Esophagus muscularis mucosa (tissue), 4 donors: ENCODE results near the gene ELP4. TPM values are rescaled to one million over a fixed set of nuclear protein-coding genes. Genes with fewer than 3 reads are reported as not detected.

Experiments used
- DNase-seq: peaks from one replicate; pipeline ENCODE4 v3.0.0-alpha.2; 2017; ENCODE audit errors: extremely low spot score
- H3K27ac ChIP-seq, 4 donors: fragments of 200-600 bp; sonication (generic); replicated peaks in 1 of 4; 1 replicate in 3 of 4; 2 replicates in 1 of 4; pipeline ENCODE4 v1.5.1; 2016 to 2019; ENCODE audit warnings: mild to moderate bottlenecking in 1 of 4
- H3K27me3 ChIP-seq, 4 donors: fragments of 200-600 bp; sonication (generic); one replicate each; pipeline versions ENCODE4 v1.5.1 to v1.6.0; 2016 to 2019
- H3K36me3 ChIP-seq, 4 donors: fragments of 200-600 bp; sonication (generic); one replicate each; pipeline ENCODE4 v1.5.1; 2016 to 2019
- H3K4me1 ChIP-seq, 4 donors: fragments of 200-600 bp; sonication (generic); one replicate each; pipeline ENCODE4 v1.5.1; 2016 to 2019
- H3K4me3 ChIP-seq, 4 donors: fragments of 200-600 bp; sonication (generic); 1 replicate in 2 of 4; 2 replicates in 2 of 4; pipeline ENCODE4 v1.5.1; 2016 to 2019; ENCODE audit warnings: mild to moderate bottlenecking in 4 of 4, moderate library complexity in 1 of 4
- H3K9me3 ChIP-seq, 4 donors: fragments of 200-600 bp; sonication (generic); 1 replicate in 3 of 4; 2 replicates in 1 of 4; pipeline ENCODE4 v1.5.1; 2016 to 2019
- EP300 ChIP-seq: sonication (generic); formaldehyde crosslinking; IDR thresholded peaks from one replicate; pipeline ENCODE4 v1.6.1; 2017; ENCODE audit warnings: antibody characterized with exemption
- POLR2A ChIP-seq: fragments of 450-650 bp; IDR thresholded peaks from one replicate; pipeline ENCODE4 v1.6.1; 2017; ENCODE audit warnings: antibody characterized with exemption, moderate library complexity, mild to moderate bottlenecking, low read depth
- POLR2AphosphoS5 ChIP-seq, 2 donors: sonication (generic); formaldehyde crosslinking; IDR thresholded peaks; one replicate each; pipeline ENCODE4 v1.6.1; 2017; ENCODE audit warnings: antibody characterized with exemption in 2 of 2
- WGBS: methylation state at CpG from one replicate; pipeline ENCODE4 v1.1.5; 2018; 5-methylcytosine and 5-hydroxymethylcytosine counted together
- intact Hi-C: fragments of 100-400 bp; cut with DNase I; formaldehyde crosslinking; loops from one replicate; pipeline ENCODE4 v1.15.1; 2023
- total RNA-seq, 4 donors: library from RNA; depleted of rRNA; stranded (reverse); fragments of >200 nt; gene quantifications; one replicate each; pipeline versions ENCODE4 v1.1.0 to v1.2.1, GENCODE V29; 2016
- TF ChIP-seq, protein P1 (sequence below), 3 experiments: fragments of 200-600 bp in 2 of 3; fragments of 450-650 bp in 1 of 3; sonication (generic) in 2 of 3; IDR thresholded peaks; one replicate each; pipeline ENCODE4 v1.5.1; 2017 to 2019; ENCODE audit warnings: antibody characterized with exemption in 3 of 3, mild to moderate bottlenecking in 2 of 3, moderate library complexity in 1 of 3

The ELP4 gene
- total RNA-seq, 4 donors from 2014 or later: 18.1 to 25.5 (median 19.2) TPM

DNA sequence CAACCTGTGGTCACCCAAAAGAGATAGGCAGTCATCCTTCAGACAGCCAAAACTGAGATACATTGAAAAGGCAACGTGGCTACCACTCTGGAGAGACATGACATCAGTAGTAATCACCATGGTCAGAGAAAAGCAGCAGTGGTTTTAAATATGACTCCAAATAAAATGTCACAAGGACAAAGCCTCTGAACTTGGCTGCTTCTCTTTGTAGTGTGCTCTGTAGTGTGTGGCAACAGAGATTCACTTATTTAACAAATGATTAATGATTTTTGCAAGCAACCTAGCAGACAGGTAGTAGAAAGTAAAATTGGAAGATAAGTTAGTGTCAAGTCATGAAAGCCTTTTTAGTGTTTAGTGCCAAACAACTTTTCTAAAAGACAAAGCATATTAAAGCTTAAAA, 238.0 kb downstream of the ELP4 start:
- H3K4me3 ChIP-seq: no peak overlapping the region
- 59% methylated on average over 1 of the region's 1 CpG for WGBS
- H3K27me3 ChIP-seq: no peaks in the 10 kb centered on the region
- H3K36me3 ChIP-seq: no peaks in the 10 kb centered on the region
- no peak for TF ChIP-seq EP300
- no peak for TF ChIP-seq POLR2A
- no peak for TF ChIP-seq POLR2AphosphoS5 (IDR thresholded peaks at IDR 0.05)
- TF ChIP-seq, protein P1, sequence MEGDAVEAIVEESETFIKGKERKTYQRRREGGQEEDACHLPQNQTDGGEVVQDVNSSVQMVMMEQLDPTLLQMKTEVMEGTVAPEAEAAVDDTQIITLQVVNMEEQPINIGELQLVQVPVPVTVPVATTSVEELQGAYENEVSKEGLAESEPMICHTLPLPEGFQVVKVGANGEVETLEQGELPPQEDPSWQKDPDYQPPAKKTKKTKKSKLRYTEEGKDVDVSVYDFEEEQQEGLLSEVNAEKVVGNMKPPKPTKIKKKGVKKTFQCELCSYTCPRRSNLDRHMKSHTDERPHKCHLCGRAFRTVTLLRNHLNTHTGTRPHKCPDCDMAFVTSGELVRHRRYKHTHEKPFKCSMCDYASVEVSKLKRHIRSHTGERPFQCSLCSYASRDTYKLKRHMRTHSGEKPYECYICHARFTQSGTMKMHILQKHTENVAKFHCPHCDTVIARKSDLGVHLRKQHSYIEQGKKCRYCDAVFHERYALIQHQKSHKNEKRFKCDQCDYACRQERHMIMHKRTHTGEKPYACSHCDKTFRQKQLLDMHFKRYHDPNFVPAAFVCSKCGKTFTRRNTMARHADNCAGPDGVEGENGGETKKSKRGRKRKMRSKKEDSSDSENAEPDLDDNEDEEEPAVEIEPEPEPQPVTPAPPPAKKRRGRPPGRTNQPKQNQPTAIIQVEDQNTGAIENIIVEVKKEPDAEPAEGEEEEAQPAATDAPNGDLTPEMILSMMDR (IDR thresholded peaks at IDR 0.05): no peak
- intact Hi-C loops: no loop called here
- no peak overlapping the region for H3K27ac ChIP-seq
- no peaks in the 10 kb centered on the region for H3K4me1 ChIP-seq
- DNase-seq: no peak
- H3K9me3 ChIP-seq: no peaks in the 10 kb centered on the region

DNA sequence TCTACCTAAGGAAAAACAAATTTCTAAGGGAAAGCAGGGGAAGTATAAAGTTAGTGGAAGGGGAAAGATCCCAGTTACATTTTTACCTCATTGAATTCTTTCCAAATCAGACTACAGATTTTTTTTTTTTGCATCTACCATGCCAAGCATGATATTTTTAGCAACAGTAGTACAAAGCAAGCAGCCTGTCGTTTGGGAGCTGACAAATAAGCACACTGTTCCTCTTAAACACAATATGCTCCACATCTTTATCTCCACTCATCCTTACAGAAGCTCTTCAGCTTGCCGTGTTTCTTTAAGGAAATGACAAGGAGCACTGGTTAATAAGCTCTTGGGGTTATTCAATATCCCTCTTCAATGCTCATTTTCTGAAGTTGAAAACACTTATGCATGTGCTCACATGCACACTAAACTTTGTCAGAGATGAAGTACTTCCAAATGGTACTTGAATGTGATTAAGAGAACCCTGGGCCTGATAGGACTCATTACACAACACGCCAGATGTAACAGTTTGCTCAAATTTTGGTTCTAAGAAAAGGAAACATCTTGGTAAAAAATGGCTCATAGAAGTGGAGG, 247.8 kb downstream of the ELP4 start:
- peaks cover 0 to 11% (median 9%) of the 10 kb centered on the region in 4 donors for H3K4me1 ChIP-seq
- no peaks in the 10 kb centered on the region for H3K36me3 ChIP-seq
- DNase-seq: no peak
- WGBS: 36% methylated on average over 3 of the region's 3 CpGs
- H3K27ac ChIP-seq: no peak overlapping the region
- intact Hi-C loops: no loop called here
- no peaks in the 10 kb centered on the region for H3K27me3 ChIP-seq
- TF ChIP-seq, protein P1 (IDR thresholded peaks at IDR 0.05): no peak
- no peak for TF ChIP-seq POLR2AphosphoS5 (IDR thresholded peaks at IDR 0.05)
- no peak for TF ChIP-seq EP300
- TF ChIP-seq POLR2A: no peak
- no peaks in the 10 kb centered on the region for H3K9me3 ChIP-seq
- no peak overlapping the region for H3K4me3 ChIP-seq

DNA sequence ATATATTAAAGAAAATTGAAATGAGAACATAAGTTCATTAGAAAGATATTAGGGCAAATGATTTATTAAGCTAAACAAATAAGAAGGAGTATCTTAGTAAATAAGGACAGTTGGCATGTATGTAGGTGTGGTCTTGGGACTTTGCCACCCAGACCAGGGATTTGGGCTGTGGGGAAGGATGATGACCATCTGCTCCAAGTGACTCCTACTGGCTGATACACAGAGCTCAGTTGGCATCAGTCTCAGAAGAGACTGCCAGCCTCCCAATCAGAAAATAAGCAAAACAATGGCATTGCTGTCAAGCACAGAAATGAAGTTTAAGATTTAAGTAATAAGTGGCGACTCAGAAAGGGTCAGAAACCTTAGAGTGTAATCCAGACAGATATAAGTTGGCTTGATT, 252.1 kb downstream of the ELP4 start:
- H3K27me3 ChIP-seq: no peaks in the 10 kb centered on the region
- DNase-seq: no peak

DNA sequence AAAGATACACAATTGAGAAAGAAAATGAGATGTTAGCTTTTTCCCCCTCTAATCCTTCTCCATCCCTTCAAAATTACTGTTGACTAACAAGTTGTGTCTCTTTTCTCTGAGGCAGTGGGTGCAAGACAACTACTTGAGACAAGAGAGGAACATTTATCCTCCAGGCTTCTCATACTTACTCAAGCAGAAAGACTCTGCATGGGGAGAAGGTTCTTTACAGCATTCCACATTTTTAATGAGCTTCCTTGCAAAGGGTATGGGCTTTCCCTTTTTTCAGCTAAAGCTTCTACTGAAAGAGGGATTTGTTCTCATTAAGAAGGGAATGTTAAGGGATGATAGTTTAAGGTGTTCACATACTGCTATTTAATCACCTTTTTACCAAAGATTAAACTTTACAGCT, 253.7 kb downstream of the ELP4 start:
- H3K27ac ChIP-seq: no peak overlapping the region
- no peak for DNase-seq
- H3K4me1 ChIP-seq: no peaks in the 10 kb centered on the region
- TF ChIP-seq POLR2A (no peak), EP300 (no peak), POLR2AphosphoS5 (IDR thresholded peaks at IDR 0.05) (no peak)
- TF ChIP-seq, protein P1 (IDR thresholded peaks at IDR 0.05): no peak
- H3K36me3 ChIP-seq: no peaks in the 10 kb centered on the region
- no peaks in the 10 kb centered on the region for H3K9me3 ChIP-seq
- intact Hi-C loops: no loop called here
- H3K4me3 ChIP-seq: no peak overlapping the region
- H3K27me3 ChIP-seq: no peaks in the 10 kb centered on the region

More for the DNA sequence above, 252.1 kb downstream of the ELP4 start:
- TF ChIP-seq, protein P1 (IDR thresholded peaks at IDR 0.05): no peak
- TF ChIP-seq POLR2AphosphoS5 (IDR thresholded peaks at IDR 0.05) (no peak), EP300 (no peak), POLR2A (no peak)
- Histone ChIP-seq H3K4me3 (no peak overlapping the region), H3K36me3 (no peaks in the 10 kb centered on the region), H3K9me3 (no peaks in the 10 kb centered on the region), H3K27ac (no peak overlapping the region), H3K4me1 (peaks cover 0 to 10% (median 9%) of the 10 kb centered on the region in 4 donors)
- WGBS: 95% methylated on average over 1 of the region's 1 CpG
- intact Hi-C loops: no loop called here

DNA sequence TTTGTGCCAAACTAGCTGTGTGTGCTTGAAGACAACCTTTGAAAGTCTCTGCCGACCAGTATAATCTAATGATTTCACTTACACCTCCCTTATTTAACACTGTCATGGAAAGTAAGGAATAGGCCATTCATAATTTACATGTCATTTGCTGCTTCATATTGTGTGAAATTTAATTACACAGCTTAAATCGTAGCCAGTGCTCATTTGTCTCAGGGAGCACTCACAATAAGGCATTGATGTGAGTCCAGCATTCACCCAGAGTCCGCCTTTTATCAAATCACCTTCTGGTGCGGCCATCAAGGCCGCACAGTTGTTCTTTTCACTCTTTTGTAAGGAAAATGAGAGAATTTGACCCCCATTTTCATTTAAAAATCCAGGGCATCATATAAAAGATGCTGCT, 254.7 kb downstream of the ELP4 start:
- no peak overlapping the region for H3K4me3 ChIP-seq
- 91% methylated on average over 5 of the region's 5 CpGs for WGBS

More for the DNA sequence above, 254.7 kb downstream of the ELP4 start:
- Histone ChIP-seq H3K36me3 (no peaks in the 10 kb centered on the region), H3K4me1 (no peaks in the 10 kb centered on the region), H3K9me3 (no peaks in the 10 kb centered on the region), H3K27me3 (no peaks in the 10 kb centered on the region), H3K27ac (no peak overlapping the region)
- intact Hi-C loops: no loop called here
- TF ChIP-seq EP300 (no peak), POLR2AphosphoS5 (IDR thresholded peaks at IDR 0.05) (no peak), POLR2A (no peak)
- TF ChIP-seq, protein P1 (IDR thresholded peaks at IDR 0.05): no peak
- DNase-seq: no peak
